Trophoblast cell (in vitro differentiated cells and primary cell): ENCODE data around the gene LGR4.
A peak's percentile ranks its signal among the peaks of the same experiment; 100 is the strongest.

ENCODE experiments used
- DNase-seq, 2 donors: peaks; one replicate each; pipeline ENCODE4 v3.0.0-alpha.2; 2016
- H2AFZ ChIP-seq: 2 replicates; pipeline ENCODE4 v1.6.1; 2013; ENCODE audit warnings: low read length, moderate library complexity, mild to moderate bottlenecking; ENCODE audit not compliant: insufficient read depth, poor library complexity
- H2AK5ac ChIP-seq: 2 replicates; pipeline ENCODE4 v1.6.1; 2013; ENCODE audit warnings: mild to moderate bottlenecking, low read length
- H2BK120ac ChIP-seq: 2 replicates; pipeline ENCODE4 v1.6.1; 2013; ENCODE audit warnings: low read length, mild to moderate bottlenecking, moderate library complexity; ENCODE audit not compliant: insufficient read depth, poor library complexity
- H2BK12ac ChIP-seq: 2 replicates; pipeline ENCODE4 v1.6.1; 2013; ENCODE audit warnings: mild to moderate bottlenecking, low read length, moderate library complexity
- H2BK5ac ChIP-seq: 2 replicates; pipeline ENCODE4 v1.6.1; 2013; ENCODE audit warnings: low read length, low read depth, moderate library complexity, mild to moderate bottlenecking; ENCODE audit not compliant: poor library complexity
- H3K14ac ChIP-seq: 2 replicates; pipeline ENCODE4 v1.6.1; 2013; ENCODE audit warnings: mild to moderate bottlenecking, low read length
- H3K18ac ChIP-seq: 2 replicates; pipeline ENCODE4 v1.6.1; 2013; ENCODE audit warnings: mild to moderate bottlenecking, low read length
- H3K23ac ChIP-seq: 2 replicates; pipeline ENCODE4 v1.6.1; 2013; ENCODE audit warnings: low read length
- H3K27ac ChIP-seq: 2 replicates; pipeline ENCODE4 v1.5.1; 2013; ENCODE audit warnings: low read depth, mild to moderate bottlenecking, inconsistent platforms, low read length, moderate library complexity
- H3K27me3 ChIP-seq: 2 replicates; pipeline ENCODE4 v1.6.1; 2013; ENCODE audit warnings: inconsistent platforms, mild to moderate bottlenecking, low read length, moderate library complexity; ENCODE audit not compliant: insufficient read depth
- H3K36me3 ChIP-seq, 2 experiments: 1 replicate in 1 of 2; 2 replicates in 1 of 2; pipeline ENCODE4 v1.6.1; 2013; ENCODE audit warnings: low read length in 2 of 2, mild to moderate bottlenecking in 2 of 2, moderate library complexity in 1 of 2; ENCODE audit not compliant: insufficient read depth in 2 of 2, control insufficient read depth in 1 of 2
- H3K4ac ChIP-seq: 2 replicates; pipeline ENCODE4 v1.6.1; 2013; ENCODE audit warnings: low read depth, mild to moderate bottlenecking, low read length, moderate library complexity
- H3K4me1 ChIP-seq, 2 experiments: 1 replicate in 1 of 2; 2 replicates in 1 of 2; pipeline ENCODE4 v1.6.1; 2013; ENCODE audit warnings: low read length in 2 of 2, mild to moderate bottlenecking in 2 of 2, moderate library complexity in 1 of 2; ENCODE audit not compliant: insufficient read depth in 2 of 2, control insufficient read depth in 1 of 2
- H3K4me2 ChIP-seq: 2 replicates; pipeline ENCODE4 v1.6.1; 2013; ENCODE audit warnings: inconsistent platforms, mild to moderate bottlenecking, low read length, moderate library complexity
- H3K4me3 ChIP-seq: 2 replicates; pipeline ENCODE4 v1.5.1; 2013; ENCODE audit warnings: mild to moderate bottlenecking, low read depth, low read length, inconsistent platforms
- H3K79me1 ChIP-seq: one replicate; pipeline ENCODE4 v1.6.1; 2013; ENCODE audit warnings: low read length
- H3K79me2 ChIP-seq: 2 replicates; pipeline ENCODE4 v1.6.1; 2013; ENCODE audit warnings: low read length, mild to moderate bottlenecking; ENCODE audit not compliant: control insufficient read depth, insufficient read depth, poor library complexity
- H3K9ac ChIP-seq: 2 replicates; pipeline ENCODE4 v1.6.1; 2013; ENCODE audit warnings: mild to moderate bottlenecking, low read length
- H3K9me3 ChIP-seq: 2 replicates; pipeline ENCODE4 v1.6.1; 2013; ENCODE audit warnings: low read depth, mild to moderate bottlenecking, control low read depth, inconsistent platforms, low read length; ENCODE audit not compliant: insufficient read depth
- H4K12ac ChIP-seq: 2 replicates; pipeline ENCODE4 v1.6.1; 2013; ENCODE audit warnings: low read depth, mild to moderate bottlenecking, low read length, moderate library complexity
- H4K8ac ChIP-seq: 2 replicates; pipeline ENCODE4 v1.6.1; 2013; ENCODE audit warnings: low read depth, mild to moderate bottlenecking, low read length, moderate library complexity
- H4K91ac ChIP-seq: one replicate; pipeline ENCODE4 v1.6.1; 2013; ENCODE audit warnings: low read depth, mild to moderate bottlenecking, low read length, moderate library complexity
- WGBS: extraction: QIAGEN DNeasy Blood & Tissue Kit; methylation state at CpG from one replicate; pipeline ENCODE4 v1.1.7; 2013; ENCODE audit warnings: missing lambda C conversion rate; ENCODE audit not compliant: insufficient read length, insufficient coverage; ENCODE audit errors: extremely low coverage; 5-methylcytosine and 5-hydroxymethylcytosine counted together

Gene LGR4

GRCh38 chr11:27509908-27510307 lies 37.3 kb upstream of the LGR4 start:
- Histone ChIP-seq H2BK12ac (no peak overlapping the region), H4K12ac (no peak overlapping the region), H4K8ac (no peak overlapping the region), H2AFZ (no peak overlapping the region), H3K4me3 (no peak overlapping the region), H3K36me3 (peaks cover 0 to under 1% of the 10 kb centered on the region in 2 experiments), H3K4me1 (no peaks in the 10 kb centered on the region), H2BK120ac (no peak overlapping the region), H3K4me2 (no peak overlapping the region), H3K4ac (no peak overlapping the region), H3K9me3 (peaks cover 1% of the 10 kb centered on the region), H3K9ac (no peak overlapping the region), H3K79me2 (peaks cover 9% of the 10 kb centered on the region), H4K91ac (no peak overlapping the region), H3K14ac (no peak overlapping the region), H3K27ac (no peak overlapping the region), H2BK5ac (no peak overlapping the region), H3K23ac (no peak overlapping the region), H3K79me1 (peaks cover 7% of the 10 kb centered on the region), H3K18ac (no peak overlapping the region), H2AK5ac (no peak overlapping the region), H3K27me3 (no peaks in the 10 kb centered on the region)
- no CpG with 5 or more reads among the region's 4 CpGs for WGBS
- DNase-seq: no peak

DNA sequence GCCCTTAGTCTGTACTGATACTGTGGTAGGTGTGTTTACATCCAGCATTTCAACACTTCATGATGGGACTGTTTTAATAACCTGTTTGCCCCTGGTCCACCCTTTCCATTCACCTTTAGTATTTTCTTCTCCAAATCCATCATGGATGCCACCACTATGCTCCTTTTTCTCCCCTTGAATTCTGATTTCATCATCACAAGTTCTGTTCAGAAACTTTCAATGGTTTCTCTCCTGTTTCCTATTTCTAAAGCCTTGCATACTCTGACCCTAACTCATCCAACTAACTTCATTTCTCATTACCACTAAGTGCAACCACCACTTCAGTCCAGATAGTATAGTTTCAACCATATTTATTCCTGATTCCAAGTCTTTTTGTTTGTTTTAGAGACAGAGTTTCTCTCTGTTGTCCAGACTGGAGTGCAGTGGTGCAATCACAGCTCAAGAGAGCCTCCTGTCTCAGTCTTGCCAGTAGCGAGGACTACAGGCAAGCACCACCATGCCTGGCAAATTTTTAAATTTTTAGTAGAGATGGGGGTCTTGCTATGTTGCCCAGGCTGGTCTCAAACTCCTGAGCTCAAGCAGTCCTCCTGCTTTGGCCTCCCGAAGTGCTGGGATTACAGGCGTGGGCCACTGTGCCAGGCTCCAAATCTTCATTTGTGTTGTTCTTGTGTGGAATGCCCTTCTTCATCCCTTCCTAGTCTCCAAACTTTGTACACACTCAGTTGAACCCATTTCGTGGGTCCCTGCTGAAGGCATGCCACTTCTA lies 35.1 kb upstream of the LGR4 start:
- H2BK5ac ChIP-seq: no peak overlapping the region
- H3K9me3 ChIP-seq: peaks cover 1% of the 10 kb centered on the region
- peaks cover 9% of the 10 kb centered on the region for H3K79me2 ChIP-seq
- H2AK5ac ChIP-seq: no peak overlapping the region
- H3K79me1 ChIP-seq: peaks cover 7% of the 10 kb centered on the region
- H2BK120ac ChIP-seq: no peak overlapping the region
- no peak overlapping the region for H3K4me3 ChIP-seq
- no CpG with 5 or more reads among the region's 4 CpGs for WGBS
- DNase-seq: no peak
- H4K91ac ChIP-seq: no peak overlapping the region
- H3K27ac ChIP-seq: no peak overlapping the region
- no peak overlapping the region for H4K8ac ChIP-seq
- no peaks in the 10 kb centered on the region for H3K4me1 ChIP-seq
- no peak overlapping the region for H3K14ac ChIP-seq
- H4K12ac ChIP-seq: no peak overlapping the region
- no peak overlapping the region for H2AFZ ChIP-seq
- H3K36me3 ChIP-seq: peaks cover 0 to 1% of the 10 kb centered on the region in 2 experiments
- no peak overlapping the region for H3K9ac ChIP-seq
- no peak overlapping the region for H3K4me2 ChIP-seq
- H3K4ac ChIP-seq: no peak overlapping the region
- H3K27me3 ChIP-seq: no peaks in the 10 kb centered on the region
- no peak overlapping the region for H2BK12ac ChIP-seq
- no peak overlapping the region for H3K23ac ChIP-seq
- H3K18ac ChIP-seq: no peak overlapping the region

GRCh38 chr11:27506200-27507182 lies 33.9 kb upstream of the LGR4 start, which contains the start of gene LIN7C:
TSS of gene LIN7C (minus strand) at chr11:27506769. CDS start at chr11:27506752, 17 bp downstream.
- Histone ChIP-seq H3K27me3 (no peaks in the 10 kb centered on the region), H3K79me2 (peaks cover 9% of the 10 kb centered on the region), H3K36me3 (peaks cover 0 to 1% of the 10 kb centered on the region in 2 experiments), H3K9me3 (peaks cover 1% of the 10 kb centered on the region), H4K12ac (peak within 1 kb of the TSS; percentile 100), H3K4me3 (peak within 1 kb of the TSS; percentile 95), H2BK12ac (no peak within 1 kb of the TSS), H3K23ac (no peak within 1 kb of the TSS), H3K18ac (peak within 1 kb of the TSS; percentile 100), H3K79me1 (peaks cover 7% of the 10 kb centered on the region), H2BK5ac (peak within 1 kb of the TSS; percentile 95), H3K9ac (peak within 1 kb of the TSS; percentile 99), H3K27ac (peak within 1 kb of the TSS; percentile 63), H3K4me2 (peak within 1 kb of the TSS; percentile 89), H3K14ac (peak within 1 kb of the TSS; percentile 99), H2AK5ac (peak within 1 kb of the TSS; percentile 48), H2AFZ (peak within 1 kb of the TSS; percentile 100), H2BK120ac (peak within 1 kb of the TSS; percentile 95), H3K4me1 (no peaks in the 10 kb centered on the region), H3K4ac (peak within 1 kb of the TSS; percentile 90), H4K8ac (peak within 1 kb of the TSS; percentile 100), H4K91ac (peak within 1 kb of the TSS; percentile 95)
- WGBS: no CpG with 5 or more reads among the region's 60 CpGs
- peak; percentile 95 to 96 for DNase-seq

DNA sequence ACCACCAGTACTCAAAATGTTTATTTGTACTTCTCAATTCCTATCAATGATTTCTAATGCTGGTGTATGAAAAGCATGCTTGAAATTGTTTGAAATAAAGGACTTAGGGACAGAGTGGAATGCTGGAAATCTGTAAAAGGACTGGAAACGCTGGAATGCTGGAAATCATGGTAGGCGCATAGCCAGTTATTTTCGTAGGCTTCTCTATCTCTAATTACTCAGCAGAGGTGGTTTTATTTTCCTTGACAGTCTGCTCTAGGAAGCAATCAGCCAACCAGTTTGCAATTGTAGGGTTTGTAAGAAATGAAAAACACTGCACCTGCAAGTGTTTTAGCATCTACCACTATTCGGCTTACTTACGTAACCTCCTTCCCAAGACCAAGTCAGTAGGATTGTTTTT lies 33.2 kb upstream of the LGR4 start:
- DNase-seq: peak; percentile 10 to 34
- no CpG with 5 or more reads among the region's 5 CpGs for WGBS

More for the DNA sequence above, 33.2 kb upstream of the LGR4 start:
- H2AK5ac ChIP-seq: no peak overlapping the region
- H4K12ac ChIP-seq: no peak overlapping the region
- H3K27me3 ChIP-seq: no peaks in the 10 kb centered on the region
- H3K36me3 ChIP-seq: peaks cover 0 to 1% of the 10 kb centered on the region in 2 experiments
- no peak overlapping the region for H2BK5ac ChIP-seq
- H3K79me2 ChIP-seq: peaks cover 9% of the 10 kb centered on the region
- no peak overlapping the region for H4K91ac ChIP-seq
- peak overlapping the region; percentile 92 for H2AFZ ChIP-seq
- peak overlapping the region; percentile 89 for H3K4me3 ChIP-seq
- H3K18ac ChIP-seq: no peak overlapping the region
- no peak overlapping the region for H4K8ac ChIP-seq
- H3K9me3 ChIP-seq: peaks cover 1% of the 10 kb centered on the region
- peak overlapping the region; percentile 72 for H3K9ac ChIP-seq
- H2BK12ac ChIP-seq: no peak overlapping the region
- peak overlapping the region; percentile 73 for H3K4ac ChIP-seq
- peaks cover 7% of the 10 kb centered on the region for H3K79me1 ChIP-seq
- no peak overlapping the region for H2BK120ac ChIP-seq
- peak overlapping the region; percentile 89 for H3K4me2 ChIP-seq
- H3K4me1 ChIP-seq: no peaks in the 10 kb centered on the region
- H3K14ac ChIP-seq: no peak overlapping the region
- no peak overlapping the region for H3K27ac ChIP-seq
- no peak overlapping the region for H3K23ac ChIP-seq
